PC-9 (cell line): Measurements from ENCODE around the gene RAB29. TPM values are rescaled to one million over a fixed set of nuclear protein-coding genes. Genes with fewer than 3 reads are reported as not detected.

Experiments
- BruUV-seq: library from RNA; stranded (reverse); fragments of 400-500 nt; replicated peaks from 2 replicates; lab custom pipeline; 2021; lab: Mats Ljungman, UMichigan
- CTCF ChIA-PET: fragments of 300-600 bp; sonication (Branson Sonifier 250); formaldehyde crosslinking; loops from one replicate; lab custom pipeline; 2022; ENCODE audit warnings: antibody characterized with exemption; lab: Charles Lee
- POLR2A ChIA-PET: fragments of 300-600 bp; sonication (Branson Sonifier 250); formaldehyde crosslinking; loops from one replicate; lab custom pipeline; 2022; ENCODE audit warnings: antibody characterized with exemption; ENCODE audit not compliant: unreplicated experiment; lab: Charles Lee
- DNase-seq, 2 experiments: peaks; one replicate each; pipeline versions ENCODE4 v3.0.0 to v3.0.0-alpha.2; 2015 to 2022; ENCODE audit warnings: mixed read lengths in 1 of 2
- H2AFZ ChIP-seq: fragments of 200-600 bp; sonication (generic); 2 replicates; pipeline ENCODE4 v1.8.1; 2017; ENCODE audit warnings: antibody characterized with exemption
- H3F3A ChIP-seq: fragments of 200-600 bp; sonication (generic); 2 replicates; pipeline ENCODE4 v1.8.1; 2017; ENCODE audit warnings: antibody characterized with exemption, mild to moderate bottlenecking, low read depth; ENCODE audit not compliant: insufficient read depth
- H3K27ac ChIP-seq: fragments of 200-600 bp; sonication (generic); 2 replicates; pipeline ENCODE4 v1.6.1; 2016; ENCODE audit warnings: mixed run types
- H3K27me3 ChIP-seq: fragments of 200-600 bp; sonication (generic); 2 replicates; pipeline ENCODE4 v1.6.1; 2016; ENCODE audit warnings: low read depth, mixed run types; ENCODE audit not compliant: insufficient read depth
- H3K36me3 ChIP-seq: fragments of 200-600 bp; sonication (generic); 2 replicates; pipeline ENCODE4 v1.6.1; 2016; ENCODE audit warnings: low read depth, mixed run types
- H3K4me1 ChIP-seq: fragments of 200-600 bp; sonication (generic); replicated peaks from 2 replicates; pipeline ENCODE4 v1.6.1; 2016; ENCODE audit warnings: mixed run types; ENCODE audit not compliant: insufficient read depth
- H3K4me2 ChIP-seq: fragments of 200-600 bp; sonication (generic); 2 replicates; pipeline ENCODE4 v1.6.1; 2017; ENCODE audit warnings: mixed run types
- H3K4me3 ChIP-seq: fragments of 200-600 bp; sonication (generic); 2 replicates; pipeline ENCODE4 v1.6.1; 2016; ENCODE audit warnings: mixed run types
- H3K79me2 ChIP-seq: fragments of 200-600 bp; sonication (generic); 2 replicates; pipeline ENCODE4 v1.6.1; 2017; ENCODE audit warnings: low read depth, mixed run types
- H3K9me2 ChIP-seq: fragments of 200-600 bp; sonication (generic); 2 replicates; pipeline ENCODE4 v1.8.1; 2017; ENCODE audit warnings: mild to moderate bottlenecking; ENCODE audit not compliant: insufficient read depth
- H3K9me3 ChIP-seq: fragments of 200-600 bp; sonication (generic); 2 replicates; pipeline ENCODE4 v1.8.1; 2016; ENCODE audit warnings: low read depth; ENCODE audit not compliant: insufficient read depth
- H4K20me1 ChIP-seq: fragments of 200-600 bp; sonication (generic); 2 replicates; pipeline ENCODE4 v1.8.1; 2017; ENCODE audit not compliant: insufficient read depth
- CTCF ChIP-seq: fragments of 200-600 bp; sonication (generic); conservative IDR thresholded peaks from 2 replicates; pipeline ENCODE4 v1.6.1; 2017; ENCODE audit warnings: mixed run types, antibody characterized with exemption, mild to moderate bottlenecking, moderate library complexity
- EZH2 ChIP-seq: fragments of 200-600 bp; sonication (generic); IDR thresholded peaks from 2 replicates; pipeline ENCODE4 v1.8.0; 2017; ENCODE audit warnings: antibody characterized with exemption, low read depth
- intact Hi-C: fragments of 100-400 bp; cut with micrococcal nuclease; formaldehyde crosslinking; loops from one replicate; pipeline ENCODE4 v1.10.0; 2022; ENCODE audit not compliant: unreplicated experiment
- total RNA-seq: library from RNA; stranded (reverse); gene quantifications from 2 replicates; pipeline ENCODE4 v1.2.3, GENCODE V29; 2021

Gene RAB29
- total RNA-seq, 1 experiment from 2014 or later: 10.4 TPM

GRCh38 chr1:205775717-205776056 is 405 bp upstream of the RAB29 start:
- no peaks in the 10 kb centered on the region for H3K27me3 ChIP-seq
- intact Hi-C loops: loop anchor here (2.0 kb wide), 1 partner anchor 25 kb away; the partner anchor contains the start of gene NUCKS1
- peaks cover 8% of the 10 kb centered on the region for H3K4me1 ChIP-seq
- no peaks in the 10 kb centered on the region for H3K9me3 ChIP-seq
- no peaks in the 10 kb centered on the region for H3K36me3 ChIP-seq
- peak overlapping the region; percentile 86 for H3K4me3 ChIP-seq
- CTCF ChIA-PET: no interaction called here
- no peaks in the 10 kb centered on the region for H4K20me1 ChIP-seq
- no peak overlapping the region for H3K27ac ChIP-seq
- peak in 1 of 2 experiments; percentile 61 for DNase-seq
- no peaks in the 10 kb centered on the region for H3F3A ChIP-seq
- H3K9me2 ChIP-seq: no peaks in the 10 kb centered on the region
- POLR2A ChIA-PET: interaction anchor here (0.6 kb wide), 1 partner anchor 65 kb away, joined by 4 read pairs; no protein-coding TSS in a partner anchor
- H3K79me2 ChIP-seq: no peaks in the 10 kb centered on the region
- TF ChIP-seq EZH2 (no peak), CTCF (no peak)
- peak overlapping the region; percentile 93 for H2AFZ ChIP-seq
- H3K4me2 ChIP-seq: peak overlapping the region; percentile 67
- no TSS peak for BruUV-seq

GRCh38 chr1:205774198-205775014 is 876 bp downstream of the RAB29 start:
- Histone ChIP-seq H2AFZ (peak overlapping the region; percentile 93), H3K4me2 (peak overlapping the region; percentile 67), H3F3A (no peaks in the 10 kb centered on the region), H3K36me3 (no peaks in the 10 kb centered on the region), H3K4me3 (peak overlapping the region; percentile 86), H3K9me3 (no peaks in the 10 kb centered on the region), H3K79me2 (no peaks in the 10 kb centered on the region), H3K9me2 (no peaks in the 10 kb centered on the region), H3K27me3 (no peaks in the 10 kb centered on the region), H4K20me1 (no peaks in the 10 kb centered on the region), H3K4me1 (peaks cover 8% of the 10 kb centered on the region), H3K27ac (no peak overlapping the region)
- DNase-seq: no peak
- BruUV-seq: no TSS peak
- POLR2A ChIA-PET: interaction anchor here (0.5 to 0.6 kb wide), 2 partner anchors 12 to 34 kb away, joined by 3 to 4 read pairs; no protein-coding TSS in a partner anchor
- TF ChIP-seq EZH2 (no peak), CTCF (no peak)
- CTCF ChIA-PET: interaction anchor here (0.6 kb wide), 2 partner anchors 144 to 519 kb away, joined by 4 to 7 read pairs; no protein-coding TSS in a partner anchor
- intact Hi-C loops: loop anchor here (2.0 kb wide), 1 partner anchor 24 kb away; the partner anchor contains the start of gene NUCKS1

- H3K36me3 ChIP-seq: no peaks in the 10 kb centered on the region
- no peak for DNase-seq
- no peaks in the 10 kb centered on the region for H4K20me1 ChIP-seq
- H3K27me3 ChIP-seq: no peaks in the 10 kb centered on the region
- H3K4me1 ChIP-seq: peaks cover 8% of the 10 kb centered on the region
- H3K79me2 ChIP-seq: no peaks in the 10 kb centered on the region
- H3K9me2 ChIP-seq: no peaks in the 10 kb centered on the region
- POLR2A ChIA-PET: no interaction called here
- H3K4me2 ChIP-seq: no peak overlapping the region
- CTCF ChIA-PET: no interaction called here
- H3F3A ChIP-seq: no peaks in the 10 kb centered on the region
- H3K27ac ChIP-seq: no peak overlapping the region
- intact Hi-C loops: no loop called here
- BruUV-seq: no TSS peak
- TF ChIP-seq EZH2 (no peak), CTCF (no peak)
- no peak overlapping the region for H3K4me3 ChIP-seq
- H2AFZ ChIP-seq: no peak overlapping the region
- no peaks in the 10 kb centered on the region for H3K9me3 ChIP-seq
Observed at GRCh38 chr1:205772607-205773032, 2.7 kb downstream of the RAB29 start.
